HL-60 (cell line): ENCODE measurements around the gene PPP1R14C.

Experiments used
- DNase-seq, 2 experiments: peaks; one replicate each; pipeline ENCODE4 v3.0.0-alpha.2; 2010 to 2020; ENCODE audit warnings: low read depth in 1 of 2, low spot score in 1 of 2
- H3K27ac ChIP-seq: fragments of 250-450 bp; sonication (Bioruptor Pico); replicated peaks from 2 replicates; pipeline ENCODE4 v1.5.1; 2020; ENCODE audit warnings: mild to moderate bottlenecking, moderate library complexity
- H3K27me3 ChIP-seq: fragments of 250-450 bp; sonication (Bioruptor Pico); 2 replicates; pipeline ENCODE4 v1.5.1; 2021; ENCODE audit warnings: mild to moderate bottlenecking, moderate library complexity; ENCODE audit not compliant: insufficient read depth, poor library complexity, severe bottlenecking
- H3K4me3 ChIP-seq: replicated peaks from 2 replicates; pipeline ENCODE4 v1.5.1; 2011; ENCODE audit warnings: mild to moderate bottlenecking, control low read depth, low read length; ENCODE audit not compliant: insufficient read depth
- GABPA ChIP-seq: IDR thresholded peaks from 2 replicates; pipeline ENCODE4 v1.6.1; 2012; ENCODE audit warnings: low read depth
- POLR2AphosphoS5 ChIP-seq: IDR thresholded peaks from 2 replicates; pipeline ENCODE4 v1.6.1; 2012; ENCODE audit warnings: low read depth
- SPI1 ChIP-seq: IDR thresholded peaks from 2 replicates; pipeline ENCODE4 v1.6.1; 2012; ENCODE audit warnings: low read depth, mild to moderate bottlenecking, borderline replicate concordance
- TF ChIP-seq, protein P1 (sequence below): IDR thresholded peaks from 2 replicates; pipeline ENCODE4 v1.6.1; 2012; ENCODE audit warnings: low read depth; ENCODE audit not compliant: insufficient replicate concordance
- TF ChIP-seq, protein P2 (sequence below): IDR thresholded peaks from one replicate; pipeline ENCODE4 v1.5.1; 2011; ENCODE audit warnings: low read length, control low read depth, inconsistent platforms; ENCODE audit not compliant: insufficient read depth

PPP1R14C gene

GRCh38 chr6:150269857-150270223, 127.0 kb downstream of the PPP1R14C start:
- H3K27ac ChIP-seq, result no peak overlapping the region
- H3K4me3 ChIP-seq, result no peak overlapping the region
- TF ChIP-seq GABPA, result no peak
- no peaks in the 10 kb centered on the region for H3K27me3 ChIP-seq
- no peak for DNase-seq

GRCh38 chr6:150270330-150271052, 127.6 kb downstream of the PPP1R14C start:
- no peak overlapping the region for H3K4me3 ChIP-seq
- no peaks in the 10 kb centered on the region for H3K27me3 ChIP-seq
- TF ChIP-seq, protein P1, sequence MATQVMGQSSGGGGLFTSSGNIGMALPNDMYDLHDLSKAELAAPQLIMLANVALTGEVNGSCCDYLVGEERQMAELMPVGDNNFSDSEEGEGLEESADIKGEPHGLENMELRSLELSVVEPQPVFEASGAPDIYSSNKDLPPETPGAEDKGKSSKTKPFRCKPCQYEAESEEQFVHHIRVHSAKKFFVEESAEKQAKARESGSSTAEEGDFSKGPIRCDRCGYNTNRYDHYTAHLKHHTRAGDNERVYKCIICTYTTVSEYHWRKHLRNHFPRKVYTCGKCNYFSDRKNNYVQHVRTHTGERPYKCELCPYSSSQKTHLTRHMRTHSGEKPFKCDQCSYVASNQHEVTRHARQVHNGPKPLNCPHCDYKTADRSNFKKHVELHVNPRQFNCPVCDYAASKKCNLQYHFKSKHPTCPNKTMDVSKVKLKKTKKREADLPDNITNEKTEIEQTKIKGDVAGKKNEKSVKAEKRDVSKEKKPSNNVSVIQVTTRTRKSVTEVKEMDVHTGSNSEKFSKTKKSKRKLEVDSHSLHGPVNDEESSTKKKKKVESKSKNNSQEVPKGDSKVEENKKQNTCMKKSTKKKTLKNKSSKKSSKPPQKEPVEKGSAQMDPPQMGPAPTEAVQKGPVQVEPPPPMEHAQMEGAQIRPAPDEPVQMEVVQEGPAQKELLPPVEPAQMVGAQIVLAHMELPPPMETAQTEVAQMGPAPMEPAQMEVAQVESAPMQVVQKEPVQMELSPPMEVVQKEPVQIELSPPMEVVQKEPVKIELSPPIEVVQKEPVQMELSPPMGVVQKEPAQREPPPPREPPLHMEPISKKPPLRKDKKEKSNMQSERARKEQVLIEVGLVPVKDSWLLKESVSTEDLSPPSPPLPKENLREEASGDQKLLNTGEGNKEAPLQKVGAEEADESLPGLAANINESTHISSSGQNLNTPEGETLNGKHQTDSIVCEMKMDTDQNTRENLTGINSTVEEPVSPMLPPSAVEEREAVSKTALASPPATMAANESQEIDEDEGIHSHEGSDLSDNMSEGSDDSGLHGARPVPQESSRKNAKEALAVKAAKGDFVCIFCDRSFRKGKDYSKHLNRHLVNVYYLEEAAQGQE, result no peak
- TF ChIP-seq POLR2AphosphoS5 (no peak), GABPA (no peak)
- DNase-seq, result no peak
- no peak overlapping the region for H3K27ac ChIP-seq

GRCh38 chr6:150271172-150271500, 128.3 kb downstream of the PPP1R14C start:
- Histone ChIP-seq H3K4me3 (no peak overlapping the region), H3K27me3 (no peaks in the 10 kb centered on the region), H3K27ac (no peak overlapping the region)
- no peak for DNase-seq
- no peak for TF ChIP-seq POLR2AphosphoS5
- TF ChIP-seq, protein P1, result no peak

DNA sequence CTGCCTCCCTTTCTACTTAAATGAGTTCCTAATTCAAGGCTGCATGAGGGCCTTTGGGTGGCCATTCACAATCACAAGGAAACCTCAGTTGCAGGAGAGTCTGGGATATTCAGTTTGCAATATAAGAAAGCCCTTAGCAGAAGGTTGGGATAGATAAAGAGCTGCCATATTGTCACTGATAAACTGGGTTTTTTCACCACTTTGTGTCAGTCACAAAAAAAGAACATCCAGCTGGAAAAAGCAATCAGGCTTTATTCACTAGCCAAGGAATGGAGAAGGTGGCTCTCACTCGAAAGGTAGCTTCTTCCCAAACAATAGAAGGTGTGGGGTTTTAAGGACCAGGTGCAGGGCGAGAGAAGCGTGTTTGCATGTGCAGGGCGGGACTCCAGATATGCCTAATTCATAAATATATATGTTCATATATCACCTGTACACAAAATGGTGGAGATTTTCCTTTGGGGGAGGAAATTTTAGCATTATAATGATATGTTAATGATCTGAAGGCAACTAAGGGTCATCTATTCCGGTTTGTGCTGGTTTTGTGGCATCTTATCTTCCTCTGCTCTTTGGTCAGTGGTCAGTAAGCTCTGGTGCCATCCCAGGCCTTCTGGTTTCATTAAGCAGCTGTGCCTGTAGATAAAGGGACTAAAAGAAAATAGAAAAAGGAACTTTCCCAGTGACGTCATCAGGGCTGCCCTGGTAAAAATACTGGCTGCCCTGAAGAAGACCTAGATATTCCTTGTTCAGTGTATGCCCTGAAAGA, 128.8 kb downstream of the PPP1R14C start:
- no peak for TF ChIP-seq GABPA
- TF ChIP-seq, protein P2, sequence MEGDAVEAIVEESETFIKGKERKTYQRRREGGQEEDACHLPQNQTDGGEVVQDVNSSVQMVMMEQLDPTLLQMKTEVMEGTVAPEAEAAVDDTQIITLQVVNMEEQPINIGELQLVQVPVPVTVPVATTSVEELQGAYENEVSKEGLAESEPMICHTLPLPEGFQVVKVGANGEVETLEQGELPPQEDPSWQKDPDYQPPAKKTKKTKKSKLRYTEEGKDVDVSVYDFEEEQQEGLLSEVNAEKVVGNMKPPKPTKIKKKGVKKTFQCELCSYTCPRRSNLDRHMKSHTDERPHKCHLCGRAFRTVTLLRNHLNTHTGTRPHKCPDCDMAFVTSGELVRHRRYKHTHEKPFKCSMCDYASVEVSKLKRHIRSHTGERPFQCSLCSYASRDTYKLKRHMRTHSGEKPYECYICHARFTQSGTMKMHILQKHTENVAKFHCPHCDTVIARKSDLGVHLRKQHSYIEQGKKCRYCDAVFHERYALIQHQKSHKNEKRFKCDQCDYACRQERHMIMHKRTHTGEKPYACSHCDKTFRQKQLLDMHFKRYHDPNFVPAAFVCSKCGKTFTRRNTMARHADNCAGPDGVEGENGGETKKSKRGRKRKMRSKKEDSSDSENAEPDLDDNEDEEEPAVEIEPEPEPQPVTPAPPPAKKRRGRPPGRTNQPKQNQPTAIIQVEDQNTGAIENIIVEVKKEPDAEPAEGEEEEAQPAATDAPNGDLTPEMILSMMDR, result no peak
- TF ChIP-seq POLR2AphosphoS5, result no peak
- no peak for TF ChIP-seq SPI1
- no peak overlapping the region for H3K4me3 ChIP-seq
- no peaks in the 10 kb centered on the region for H3K27me3 ChIP-seq
- DNase-seq, result no peak
- no peak overlapping the region for H3K27ac ChIP-seq

DNA sequence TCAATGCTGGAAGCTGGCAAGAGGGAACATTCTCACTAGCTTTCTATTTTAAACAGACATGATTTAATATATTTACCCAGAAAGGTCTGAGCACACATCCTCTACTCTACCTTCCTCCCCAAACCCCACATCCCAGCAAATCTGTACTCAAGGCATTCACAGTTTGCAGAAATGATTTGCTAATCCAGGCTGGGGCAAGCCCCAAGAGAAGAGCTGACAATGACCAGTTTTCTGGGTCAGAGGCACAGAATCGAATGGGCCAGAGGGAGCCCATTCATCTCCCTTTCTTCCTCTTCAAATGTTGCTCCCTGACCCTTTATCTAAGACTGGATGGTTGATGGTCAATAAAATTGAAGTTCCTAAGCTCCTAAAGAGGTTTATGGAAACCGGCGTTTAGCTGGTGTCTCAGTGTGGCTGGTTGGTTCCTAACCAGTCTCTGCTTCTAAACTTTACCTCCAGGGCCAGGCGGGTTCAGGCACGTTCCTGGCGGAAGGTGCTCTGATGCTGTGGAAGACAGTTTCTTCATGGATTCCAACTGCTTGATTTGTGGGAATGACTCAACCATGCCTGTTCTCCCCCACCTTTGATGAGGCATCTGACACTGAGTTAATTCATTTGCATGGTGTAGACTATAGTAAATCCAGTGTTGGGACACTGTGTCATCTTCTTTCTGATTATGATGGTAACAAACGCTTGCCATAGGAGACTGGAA, 129.6 kb downstream of the PPP1R14C start:
- no peak overlapping the region for H3K4me3 ChIP-seq
- TF ChIP-seq POLR2AphosphoS5 (no peak), GABPA (no peak), SPI1 (no peak)
- TF ChIP-seq, protein P1, result no peak
- TF ChIP-seq, protein P2, result no peak
- no peak for DNase-seq
- no peak overlapping the region for H3K27ac ChIP-seq
- no peaks in the 10 kb centered on the region for H3K27me3 ChIP-seq
